Keratinocyte (primary cell): Measurements from ENCODE around the gene UBE2QL1.

Experiments
- EZH2 ChIP-seq: IDR thresholded peaks from one replicate; pipeline ENCODE4 v1.6.1; 2012; ENCODE audit warnings: inconsistent platforms, mild to moderate bottlenecking, low read length, moderate library complexity
- TF ChIP-seq, protein P1 (sequence below), 3 experiments: IDR thresholded peaks in 1 of 3; conservative IDR thresholded peaks in 1 of 3; optimal IDR thresholded peaks in 1 of 3; 2 replicates in 2 of 3; 3 replicates in 1 of 3; pipeline versions ENCODE3 to v1.5.1; 2011; ENCODE audit warnings: low read length in 3 of 3, mild to moderate bottlenecking in 3 of 3, moderate library complexity in 2 of 3, control low read depth in 1 of 3, inconsistent platforms in 1 of 3; ENCODE audit not compliant: insufficient read depth in 2 of 3; ENCODE audit errors: extremely low read depth in 1 of 3

DNA sequence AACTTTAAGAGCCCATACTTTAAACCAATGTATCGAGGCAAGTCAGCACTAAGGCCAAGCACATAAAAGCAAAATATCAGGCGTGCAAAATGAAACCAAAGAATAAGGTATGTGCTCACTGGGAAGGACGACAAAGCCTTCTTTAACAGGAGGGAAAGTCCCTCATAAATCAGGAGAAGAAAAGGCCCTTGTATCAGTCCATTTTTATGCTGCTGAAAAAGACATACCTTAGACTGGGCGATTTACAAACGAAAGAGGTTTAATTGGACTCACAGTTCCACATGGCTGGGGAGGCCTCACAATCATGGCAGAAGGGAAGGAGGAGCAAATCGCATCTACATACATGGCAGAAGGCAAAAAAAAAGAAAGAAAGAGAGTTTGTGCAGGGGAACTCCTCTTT, 68.9 kb downstream of the UBE2QL1 start:
- TF ChIP-seq, protein P1, sequence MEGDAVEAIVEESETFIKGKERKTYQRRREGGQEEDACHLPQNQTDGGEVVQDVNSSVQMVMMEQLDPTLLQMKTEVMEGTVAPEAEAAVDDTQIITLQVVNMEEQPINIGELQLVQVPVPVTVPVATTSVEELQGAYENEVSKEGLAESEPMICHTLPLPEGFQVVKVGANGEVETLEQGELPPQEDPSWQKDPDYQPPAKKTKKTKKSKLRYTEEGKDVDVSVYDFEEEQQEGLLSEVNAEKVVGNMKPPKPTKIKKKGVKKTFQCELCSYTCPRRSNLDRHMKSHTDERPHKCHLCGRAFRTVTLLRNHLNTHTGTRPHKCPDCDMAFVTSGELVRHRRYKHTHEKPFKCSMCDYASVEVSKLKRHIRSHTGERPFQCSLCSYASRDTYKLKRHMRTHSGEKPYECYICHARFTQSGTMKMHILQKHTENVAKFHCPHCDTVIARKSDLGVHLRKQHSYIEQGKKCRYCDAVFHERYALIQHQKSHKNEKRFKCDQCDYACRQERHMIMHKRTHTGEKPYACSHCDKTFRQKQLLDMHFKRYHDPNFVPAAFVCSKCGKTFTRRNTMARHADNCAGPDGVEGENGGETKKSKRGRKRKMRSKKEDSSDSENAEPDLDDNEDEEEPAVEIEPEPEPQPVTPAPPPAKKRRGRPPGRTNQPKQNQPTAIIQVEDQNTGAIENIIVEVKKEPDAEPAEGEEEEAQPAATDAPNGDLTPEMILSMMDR (optimal IDR thresholded peaks at IDR 0.05 in 1 of 3, IDR thresholded peaks at IDR 0.05 in 1 of 3, conservative IDR thresholded peaks at IDR 0.05 in 1 of 3; ENCODE audit: extremely low read depth in 1 of 3, insufficient read depth in 2 of 3, low read length in 3 of 3) = no peak
- TF ChIP-seq EZH2 = no peak
